KMS-11 (cell line): Measurements from ENCODE around the gene LIF.
"Not testable (repeated sequence)": the region's sequence is repeated elsewhere in the genome, so short reads cannot be mapped to it uniquely, and the experiment has no call there.

ENCODE experiments used
- H2AFZ ChIP-seq: fragments of 200-600 bp; sonication (generic); 2 replicates; pipeline ENCODE4 v1.6.1; 2016; ENCODE audit warnings: antibody characterized with exemption, mixed run types, low read depth
- H3K27ac ChIP-seq: fragments of 200-600 bp; sonication (generic); 2 replicates; pipeline ENCODE4 v1.6.1; 2016; ENCODE audit warnings: mild to moderate bottlenecking, mixed run types
- H3K27me3 ChIP-seq: fragments of 200-600 bp; sonication (generic); 2 replicates; pipeline ENCODE4 v1.6.1; 2017; ENCODE audit warnings: mild to moderate bottlenecking, low read depth, mixed run types, moderate library complexity; ENCODE audit not compliant: insufficient read depth
- H3K36me3 ChIP-seq: fragments of 200-600 bp; sonication (generic); 2 replicates; pipeline ENCODE4 v1.6.1; 2017; ENCODE audit warnings: mild to moderate bottlenecking, mixed run types; ENCODE audit not compliant: insufficient read depth
- H3K4me1 ChIP-seq: fragments of 200-600 bp; sonication (generic); 2 replicates; pipeline ENCODE4 v1.6.1; 2016; ENCODE audit warnings: mild to moderate bottlenecking, low read depth, mixed run types; ENCODE audit not compliant: poor library complexity, severe bottlenecking
- H3K4me2 ChIP-seq: fragments of 200-600 bp; sonication (generic); 2 replicates; pipeline ENCODE4 v1.7.0; 2016; ENCODE audit warnings: mild to moderate bottlenecking, mixed run types
- H3K4me3 ChIP-seq: fragments of 200-600 bp; sonication (generic); IDR thresholded peaks from 2 replicates; pipeline ENCODE4 v1.6.1; 2017; ENCODE audit warnings: low read depth, low read length, mixed read lengths; ENCODE audit not compliant: insufficient read depth
- H3K79me2 ChIP-seq: fragments of 200-600 bp; sonication (generic); 2 replicates; pipeline ENCODE4 v1.6.1; 2016; ENCODE audit warnings: low read depth, mixed run types; ENCODE audit not compliant: insufficient read depth
- H3K9ac ChIP-seq: fragments of 200-600 bp; sonication (generic); 2 replicates; pipeline ENCODE4 v1.6.1; 2016; ENCODE audit warnings: mild to moderate bottlenecking, mixed run types
- H4K20me1 ChIP-seq: fragments of 200-600 bp; sonication (generic); 2 replicates; pipeline ENCODE4 v1.6.1; 2016; ENCODE audit warnings: mild to moderate bottlenecking, mixed run types; ENCODE audit not compliant: insufficient read depth
- CTCF ChIP-seq: fragments of 200-600 bp; sonication (generic); conservative IDR thresholded peaks from 2 replicates; pipeline ENCODE4 v1.6.1; 2017; ENCODE audit warnings: low read depth, mild to moderate bottlenecking, antibody characterized with exemption, low read length, moderate library complexity, mixed read lengths

Gene LIF

GRCh38 chr22:30201945-30202344 lies 44.6 kb downstream of the LIF start:
- H3K79me2 ChIP-seq = no peaks in the 10 kb centered on the region
- H3K27me3 ChIP-seq = no peaks in the 10 kb centered on the region; the same call in 1 of the 2 replicates
- no peaks in the 10 kb centered on the region for H3K36me3 ChIP-seq
- H3K4me3 ChIP-seq = no peak overlapping the region
- H3K27ac ChIP-seq = no peak overlapping the region
- H2AFZ ChIP-seq = no peak overlapping the region
- peaks cover 16% of the 10 kb centered on the region for H3K4me1 ChIP-seq
- no peak overlapping the region for H3K4me2 ChIP-seq
- H3K9ac ChIP-seq = no peak overlapping the region
- TF ChIP-seq CTCF = no peak
- H4K20me1 ChIP-seq = no peaks in the 10 kb centered on the region

- not testable (repeated sequence) for H2AFZ ChIP-seq, H3K27me3 ChIP-seq, H3K4me2 ChIP-seq, H3K79me2 ChIP-seq, H3K9ac ChIP-seq, H4K20me1 ChIP-seq, H3K4me3 ChIP-seq, H3K36me3 ChIP-seq, H3K27ac ChIP-seq
- peaks cover 16% of the 10 kb centered on the region for H3K4me1 ChIP-seq
These were observed 45.7 kb downstream of the LIF start for GRCh38 chr22:30200905-30201304.

- Histone ChIP-seq H3K4me3 (no peak overlapping the region), H3K27me3 (no peaks in the 10 kb centered on the region), H3K79me2 (no peaks in the 10 kb centered on the region), H4K20me1 (no peaks in the 10 kb centered on the region), H2AFZ (no peak overlapping the region), H3K36me3 (no peaks in the 10 kb centered on the region), H3K4me1 (peaks cover 16% of the 10 kb centered on the region), H3K9ac (no peak overlapping the region), H3K4me2 (peak overlapping the region; percentile 31; the same call in 1 of the 2 replicates), H3K27ac (no peak overlapping the region)
- TF ChIP-seq CTCF = no peak
These were observed 47.6 kb downstream of the LIF start for GRCh38 chr22:30198921-30199320.

- no peaks in the 10 kb centered on the region for H4K20me1 ChIP-seq
- peaks cover 16% of the 10 kb centered on the region for H3K4me1 ChIP-seq
- H2AFZ ChIP-seq = no peak overlapping the region
- no peaks in the 10 kb centered on the region for H3K27me3 ChIP-seq
- no peak overlapping the region for H3K4me3 ChIP-seq
- H3K27ac ChIP-seq = no peak overlapping the region
- H3K36me3 ChIP-seq = no peaks in the 10 kb centered on the region
- H3K4me2 ChIP-seq = no peak overlapping the region
- no peak for TF ChIP-seq CTCF
- no peaks in the 10 kb centered on the region for H3K79me2 ChIP-seq
- H3K9ac ChIP-seq = no peak overlapping the region
These were observed 48.3 kb downstream of the LIF start for GRCh38 chr22:30198152-30198825.

- Histone ChIP-seq H3K9ac (no peak overlapping the region), H3K36me3 (no peaks in the 10 kb centered on the region), H3K27ac (no peak overlapping the region), H2AFZ (no peak overlapping the region), H3K79me2 (no peaks in the 10 kb centered on the region), H3K4me3 (no peak overlapping the region), H4K20me1 (no peaks in the 10 kb centered on the region), H3K4me2 (no peak overlapping the region), H3K4me1 (peaks cover 16% of the 10 kb centered on the region), H3K27me3 (no peaks in the 10 kb centered on the region)
- TF ChIP-seq CTCF = no peak
These were observed 49.2 kb downstream of the LIF start for GRCh38 chr22:30197389-30197788.
